ENCODE measurements around the gene SGIP1. TPM values are rescaled to one million over a fixed set of nuclear protein-coding genes. Genes with fewer than 3 reads are reported as not detected.

The SGIP1 gene
- total and polyA plus RNA-seq, 2 experiments from 2014 or later: 4.0 to 7.7 TPM

- peak overlapping the region; percentile 94 for H2AFZ ChIP-seq
- no peak for DNase-seq
- peaks cover 29% of the 10 kb centered on the region for H3F3A ChIP-seq (ENCODE audit: insufficient read depth)
- H3K36me3 ChIP-seq (ENCODE audit: low read depth): no peaks in the 10 kb centered on the region
- TF ChIP-seq EZH2 (IDR thresholded peaks at IDR 0.05; ENCODE audit: insufficient read depth, poor library complexity, severe bottlenecking): no peak
- TF ChIP-seq EZH2phosphoT487 (IDR thresholded peaks at IDR 0.05; ENCODE audit: insufficient read depth, low read depth): no peak
- H3K27me3 ChIP-seq (replicated peaks; ENCODE audit: insufficient read depth): no peaks in the 10 kb centered on the region
- H3K4me2 ChIP-seq (ENCODE audit: unreplicated experiment): no peak overlapping the region
- no peaks in the 10 kb centered on the region for H3K79me2 ChIP-seq (ENCODE audit: insufficient read depth)
- WGBS, 2 experiments (ENCODE audit: low coverage in 1 of 2, low lambda C conversion rate in 2 of 2, missing lambda C conversion rate in 2 of 2): 81 to 82% methylated on average over 4 of the region's 4 CpGs
- no peak overlapping the region for H3K27ac ChIP-seq
- in situ Hi-C loops (cut with MboI): no loop called here
- peaks cover 25% of the 10 kb centered on the region for H3K4me1 ChIP-seq (ENCODE audit: insufficient read depth)
- no peaks in the 10 kb centered on the region for H4K20me1 ChIP-seq (ENCODE audit: insufficient read depth)
- no peak overlapping the region for H3K9ac ChIP-seq
- H3K9me3 ChIP-seq (ENCODE audit: low read depth): no peaks in the 10 kb centered on the region
- no peaks in the 10 kb centered on the region for H3K9me2 ChIP-seq (ENCODE audit: insufficient read depth)
- H3K4me3 ChIP-seq: no peak overlapping the region
These were observed 217.2 kb downstream of the SGIP1 start for GRCh38 chr1:66751160-66751559.

GRCh38 chr1:66752000-66752592 is 218.1 kb downstream of the SGIP1 start, which contains the start of gene DYNLT5:
Gene DYNLT5 (plus strand): TSS chr1:66752459. CDS start chr1:66754659, 2,200 bp downstream.
- Histone ChIP-seq H3K9me3 (ENCODE audit: low read depth) (no peaks in the 10 kb centered on the region), H3K79me2 (ENCODE audit: insufficient read depth) (no peaks in the 10 kb centered on the region), H3K9me2 (ENCODE audit: insufficient read depth) (no peaks in the 10 kb centered on the region), H3K4me2 (ENCODE audit: unreplicated experiment) (peak within 1 kb of the TSS; percentile 82), H3K27ac (no peak within 1 kb of the TSS), H3K36me3 (ENCODE audit: low read depth) (no peaks in the 10 kb centered on the region), H2AFZ (peak within 1 kb of the TSS; percentile 94), H4K20me1 (ENCODE audit: insufficient read depth) (no peaks in the 10 kb centered on the region), H3K4me1 (ENCODE audit: insufficient read depth) (peaks cover 21% of the 10 kb centered on the region), H3F3A (ENCODE audit: insufficient read depth) (peaks cover 23% of the 10 kb centered on the region), H3K9ac (peak within 1 kb of the TSS; percentile 68), H3K27me3 (replicated peaks; ENCODE audit: insufficient read depth) (no peaks in the 10 kb centered on the region), H3K4me3 (peak within 1 kb of the TSS; percentile 76)
- TF ChIP-seq EZH2phosphoT487 (IDR thresholded peaks at IDR 0.05; ENCODE audit: insufficient read depth, low read depth) (no peak), EZH2 (IDR thresholded peaks at IDR 0.05; ENCODE audit: insufficient read depth, poor library complexity, severe bottlenecking) (no peak)
- in situ Hi-C loops (cut with MboI): no loop called here
- 7 to 13% methylated on average over 29 to 35 of the region's 35 CpGs for WGBS, 2 experiments (ENCODE audit: low coverage in 1 of 2, low lambda C conversion rate in 2 of 2, missing lambda C conversion rate in 2 of 2)
- peak; percentile 81 for DNase-seq

DNA sequence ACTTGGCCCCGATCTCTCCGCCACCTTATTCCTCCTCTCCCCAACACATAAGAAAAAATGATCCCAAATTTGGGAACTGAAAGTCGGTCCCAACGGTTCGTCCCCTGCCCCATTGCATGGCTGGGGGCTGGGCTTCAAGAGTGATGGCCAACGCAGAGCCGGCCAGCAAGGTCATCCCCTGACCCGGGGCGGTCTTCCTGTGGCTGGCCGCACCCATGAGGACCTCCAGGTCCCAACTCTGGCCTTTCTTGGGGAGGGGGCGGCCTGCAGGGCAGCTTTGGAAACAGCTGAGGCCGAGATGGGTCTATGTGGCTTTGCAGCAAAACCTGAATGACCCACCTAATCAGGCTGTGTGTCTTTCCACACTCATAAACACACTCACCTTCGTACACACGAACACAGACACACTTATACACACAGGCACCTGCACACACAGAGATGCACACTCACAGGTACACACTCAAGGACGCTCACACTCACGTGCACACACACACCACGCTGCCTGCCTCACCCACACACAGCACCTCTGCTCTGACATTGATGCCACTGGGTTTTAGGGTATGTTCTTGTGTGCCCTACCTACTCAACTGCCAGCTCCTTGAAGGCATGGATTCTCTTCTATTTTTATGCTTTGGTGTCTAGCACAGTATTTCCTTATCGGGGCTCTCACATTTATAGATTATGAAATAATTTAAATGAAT is 218.9 kb downstream of the SGIP1 start:
- H3K9ac ChIP-seq: peak overlapping the region; percentile 68
- WGBS, 2 experiments (ENCODE audit: low coverage in 1 of 2, low lambda C conversion rate in 2 of 2, missing lambda C conversion rate in 2 of 2): 45 to 50% methylated on average over 16 to 18 of the region's 18 CpGs
- peak overlapping the region; percentile 76 for H3K4me3 ChIP-seq
- peaks cover 16% of the 10 kb centered on the region; the same call in 1 of the 2 replicates for H3F3A ChIP-seq (ENCODE audit: insufficient read depth)
- H3K36me3 ChIP-seq (ENCODE audit: low read depth): no peaks in the 10 kb centered on the region
- H3K4me2 ChIP-seq (ENCODE audit: unreplicated experiment): peak overlapping the region; percentile 82
- H3K4me1 ChIP-seq (ENCODE audit: insufficient read depth): peaks cover 14% of the 10 kb centered on the region
- no peaks in the 10 kb centered on the region for H3K27me3 ChIP-seq (replicated peaks; ENCODE audit: insufficient read depth)
- H4K20me1 ChIP-seq (ENCODE audit: insufficient read depth): no peaks in the 10 kb centered on the region
- H3K9me2 ChIP-seq (ENCODE audit: insufficient read depth): no peaks in the 10 kb centered on the region
- in situ Hi-C loops (cut with MboI): no loop called here
- no peaks in the 10 kb centered on the region for H3K79me2 ChIP-seq (ENCODE audit: insufficient read depth)
- H3K27ac ChIP-seq: no peak overlapping the region
- no peak for DNase-seq
- no peak for TF ChIP-seq EZH2 (IDR thresholded peaks at IDR 0.05; ENCODE audit: insufficient read depth, poor library complexity, severe bottlenecking)
- no peak for TF ChIP-seq EZH2phosphoT487 (IDR thresholded peaks at IDR 0.05; ENCODE audit: insufficient read depth, low read depth)
- peak overlapping the region; percentile 94 for H2AFZ ChIP-seq
- H3K9me3 ChIP-seq (ENCODE audit: low read depth): no peaks in the 10 kb centered on the region

DNA sequence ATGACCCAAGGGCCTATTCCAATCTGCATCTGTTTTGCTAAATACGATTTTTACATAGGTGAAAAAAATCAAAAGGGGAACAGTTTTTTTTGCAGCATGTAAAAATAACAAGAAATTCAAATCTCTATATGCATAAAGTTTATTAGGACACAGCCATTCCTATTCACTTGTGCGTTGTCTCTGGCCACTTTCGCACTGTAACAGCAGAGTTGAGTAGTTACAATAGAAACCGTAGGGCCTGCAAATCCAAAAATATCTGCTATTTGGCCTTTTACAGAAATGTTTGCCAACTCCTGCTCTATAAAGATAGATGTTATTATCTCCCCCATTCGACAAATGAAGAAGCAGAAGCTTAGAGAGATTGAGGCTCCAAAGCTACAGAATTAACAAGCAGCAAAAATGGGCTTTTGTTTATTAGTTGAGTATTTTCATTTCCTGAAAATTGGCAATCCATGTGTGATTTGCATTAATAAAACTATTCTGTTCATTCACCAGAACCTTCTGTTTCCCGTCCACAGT is 223.8 kb downstream of the SGIP1 start:
- DNase-seq: no peak
- no peaks in the 10 kb centered on the region for H3K4me1 ChIP-seq (ENCODE audit: insufficient read depth)
- no peak overlapping the region for H3K4me2 ChIP-seq (ENCODE audit: unreplicated experiment)
- no peaks in the 10 kb centered on the region for H3K27me3 ChIP-seq (replicated peaks; ENCODE audit: insufficient read depth)
- 78 to 79% methylated on average over 6 of the region's 6 CpGs for WGBS, 2 experiments (ENCODE audit: low coverage in 1 of 2, low lambda C conversion rate in 2 of 2, missing lambda C conversion rate in 2 of 2)
- H3K27ac ChIP-seq: no peak overlapping the region
- H3K9me2 ChIP-seq (ENCODE audit: insufficient read depth): no peaks in the 10 kb centered on the region
- H3F3A ChIP-seq (ENCODE audit: insufficient read depth): peaks cover 9% of the 10 kb centered on the region
- no peak overlapping the region for H3K9ac ChIP-seq
- 0 out of 2 replicates have a peak overlapping the region, but pooled peaks have one; percentile 8 for H2AFZ ChIP-seq
- H4K20me1 ChIP-seq (ENCODE audit: insufficient read depth): no peaks in the 10 kb centered on the region
- no peak for TF ChIP-seq EZH2phosphoT487 (IDR thresholded peaks at IDR 0.05; ENCODE audit: insufficient read depth, low read depth)
- no peak for TF ChIP-seq EZH2 (IDR thresholded peaks at IDR 0.05; ENCODE audit: insufficient read depth, poor library complexity, severe bottlenecking)
- H3K79me2 ChIP-seq (ENCODE audit: insufficient read depth): no peaks in the 10 kb centered on the region
- H3K9me3 ChIP-seq (ENCODE audit: low read depth): no peaks in the 10 kb centered on the region
- no peak overlapping the region for H3K4me3 ChIP-seq
- H3K36me3 ChIP-seq (ENCODE audit: low read depth): no peaks in the 10 kb centered on the region
- in situ Hi-C loops (cut with MboI): no loop called here
